Measurements from ENCODE around the gene HEXB.
A peak's percentile ranks its signal among the peaks of the same experiment; 100 is the strongest.
"Not testable (repeated sequence)": the region's sequence is repeated elsewhere in the genome, so short reads cannot be mapped to it uniquely, and the experiment has no call there.

The HEXB gene

GRCh38 chr5:74738406-74738805 lies 53.4 kb downstream of the HEXB start:
- DNase-seq (ENCODE audit: low read depth in 2 of 2), result no peak

- DNase-seq (ENCODE audit: low read depth in 2 of 2), result not testable (repeated sequence)
These were observed 63.7 kb downstream of the HEXB start for GRCh38 chr5:74748742-74749141.

GRCh38 chr5:74761241-74761640 lies 76.2 kb downstream of the HEXB start:
- DNase-seq (ENCODE audit: low read depth in 2 of 2), result no peak

- DNase-seq (ENCODE audit: low read depth in 2 of 2), result no peak
These were observed 77.6 kb downstream of the HEXB start for GRCh38 chr5:74762599-74762998.

DNA sequence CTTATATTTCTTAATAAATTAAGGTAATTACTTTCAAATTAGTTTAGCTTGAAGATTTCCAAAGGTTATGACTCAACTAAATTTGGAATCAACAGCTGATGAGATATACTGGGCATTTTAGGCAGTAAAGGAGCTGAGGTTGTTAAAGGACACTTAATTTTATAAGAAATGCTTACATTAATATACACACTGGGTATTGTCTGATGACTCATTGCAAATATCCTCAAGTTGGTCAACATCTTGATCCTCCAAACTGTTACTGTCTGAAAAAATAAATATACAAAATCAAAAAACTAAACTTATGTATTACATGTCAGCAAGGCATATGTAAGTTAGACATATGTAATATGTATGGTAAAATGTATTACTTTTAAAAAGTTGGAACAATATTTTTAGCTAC lies 78.5 kb downstream of the HEXB start:
- no peak for DNase-seq (ENCODE audit: low read depth in 2 of 2)

- DNase-seq (ENCODE audit: low read depth in 2 of 2), result no peak
These were observed 80.2 kb downstream of the HEXB start for GRCh38 chr5:74765201-74765600.

DNA sequence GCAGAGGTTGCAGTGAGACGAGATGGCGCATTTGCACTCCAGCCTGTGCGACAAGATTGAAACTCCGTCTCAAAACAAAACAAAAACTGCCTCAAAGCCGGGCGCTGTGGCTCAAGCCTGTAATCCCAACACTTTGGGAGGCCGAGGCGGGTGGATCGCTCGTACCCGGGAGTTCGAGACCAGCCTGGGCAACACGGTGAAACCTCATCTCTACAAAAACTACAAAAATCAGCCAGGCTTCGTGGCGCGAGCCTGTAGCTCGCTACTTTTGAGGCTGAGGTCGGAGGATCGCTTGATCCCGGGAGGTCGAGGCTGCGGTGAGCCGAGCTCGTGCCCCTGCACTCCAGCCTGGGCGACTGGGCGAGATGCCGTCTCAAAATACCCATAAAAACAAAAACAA lies 80.9 kb downstream of the HEXB start:
- no peak for DNase-seq (ENCODE audit: low read depth in 2 of 2)

DNA sequence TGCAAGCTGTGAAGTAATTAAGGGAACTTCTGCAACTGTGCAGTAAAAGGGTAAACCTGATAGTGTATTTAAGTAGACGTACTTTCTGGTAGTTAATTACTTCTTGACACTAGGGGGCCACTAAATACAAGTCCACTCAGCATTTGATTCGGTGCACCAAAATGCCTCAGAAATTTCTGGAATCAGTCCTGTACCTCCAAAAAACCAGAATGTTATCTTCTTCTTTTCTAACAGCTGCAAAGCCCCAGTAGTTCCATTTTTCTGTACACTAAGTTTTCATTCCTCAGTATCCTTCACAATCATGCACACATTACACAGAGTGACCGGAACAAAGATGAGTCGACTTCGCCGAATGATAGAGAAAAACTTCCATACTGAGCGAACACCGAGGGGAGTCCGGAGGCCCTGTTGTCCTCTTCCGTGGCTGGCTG lies 81.4 kb downstream of the HEXB start:
- no peak for DNase-seq (ENCODE audit: low read depth in 2 of 2)

GRCh38 chr5:74766849-74767578 lies 82.0 kb downstream of the HEXB start, which contains the start of the genes GFM2 and NSA2:
TSS of gene GFM2 (minus strand) at chr5:74767117. CDS start at chr5:74763742, 3,375 bp downstream.
TSS of gene NSA2 (plus strand) at chr5:74767249. CDS start at chr5:74767361, 112 bp downstream.
- DNase-seq (ENCODE audit: low read depth in 2 of 2), result peak; percentile 85 to 87

DNA sequence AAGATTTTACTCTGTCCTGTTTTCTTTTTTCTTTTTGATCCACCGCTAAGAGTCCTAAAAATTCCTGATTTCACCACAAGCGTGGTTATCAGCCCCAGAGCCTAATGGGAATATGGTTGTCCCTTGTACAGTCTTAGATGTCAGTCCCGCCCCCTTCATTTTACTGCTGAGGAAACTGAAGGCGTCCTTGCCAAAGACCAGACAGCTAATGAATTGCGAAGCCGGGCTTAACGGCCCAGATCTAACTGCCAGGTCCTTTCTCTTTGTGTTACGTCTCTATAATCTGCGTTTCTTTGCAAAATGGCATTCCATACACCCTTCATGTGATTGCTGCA lies 82.5 kb downstream of the HEXB start:
- no peak for DNase-seq (ENCODE audit: low read depth in 2 of 2)

Measured in stimulated activated CD8-positive, alpha-beta memory T cell treated with anti-CD3 and anti-CD28 coated beads, Interleukin-15, amount 100 ng/mL, for 4 hours (primary cell).